GM18909 (cell line): ENCODE measurements around the gene ATOH8.
"Not testable (repeated sequence)": the region's sequence is repeated elsewhere in the genome, so short reads cannot be mapped to it uniquely, and the experiment has no call there.

Experiments used
- ATAC-seq: cut with Tn5 transposase; IDR thresholded peaks from one replicate; pipeline ENCODE4 v1.9.1; 2021; ENCODE audit warnings: mild to moderate bottlenecking; ENCODE audit not compliant: unreplicated experiment, poor library complexity

ATOH8 gene

DNA sequence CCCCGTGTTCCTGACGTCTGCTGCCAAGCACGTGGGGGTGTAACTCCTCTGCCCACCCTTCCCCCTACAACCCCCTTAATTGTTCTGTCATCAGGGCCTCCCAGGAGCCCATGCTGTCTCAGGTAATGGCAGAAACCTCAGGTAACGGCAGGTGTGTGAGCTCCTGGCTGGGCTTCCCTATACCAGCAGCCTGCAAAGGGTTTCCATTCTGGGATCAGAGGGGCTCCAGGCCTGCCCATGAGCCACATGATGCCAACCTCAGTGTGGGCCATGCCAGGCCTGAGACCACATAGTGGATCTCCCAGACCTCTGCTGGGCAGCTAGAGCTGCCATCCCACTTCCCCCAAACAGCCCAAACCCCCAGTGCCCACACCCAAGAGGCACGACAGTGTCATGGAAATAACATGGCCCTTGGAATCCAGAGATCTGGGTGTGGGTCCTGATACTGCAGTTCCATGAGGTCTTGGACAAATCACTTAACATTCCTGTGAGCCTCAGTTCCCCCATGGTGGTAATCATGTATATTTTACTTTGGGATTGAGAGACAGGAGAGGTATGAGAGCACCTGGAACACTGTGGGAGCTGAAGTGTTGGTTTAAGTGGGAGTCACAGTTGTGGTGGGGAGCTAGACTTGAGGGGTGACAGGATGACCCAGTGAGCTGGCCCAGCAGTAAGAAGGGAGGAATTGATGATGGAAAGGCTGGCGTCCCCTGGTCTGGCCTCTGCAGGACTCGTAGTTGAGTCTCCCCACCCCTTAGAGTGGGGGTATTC, 59.6 kb downstream of the ATOH8 start:
- ATAC-seq = no peak

DNA sequence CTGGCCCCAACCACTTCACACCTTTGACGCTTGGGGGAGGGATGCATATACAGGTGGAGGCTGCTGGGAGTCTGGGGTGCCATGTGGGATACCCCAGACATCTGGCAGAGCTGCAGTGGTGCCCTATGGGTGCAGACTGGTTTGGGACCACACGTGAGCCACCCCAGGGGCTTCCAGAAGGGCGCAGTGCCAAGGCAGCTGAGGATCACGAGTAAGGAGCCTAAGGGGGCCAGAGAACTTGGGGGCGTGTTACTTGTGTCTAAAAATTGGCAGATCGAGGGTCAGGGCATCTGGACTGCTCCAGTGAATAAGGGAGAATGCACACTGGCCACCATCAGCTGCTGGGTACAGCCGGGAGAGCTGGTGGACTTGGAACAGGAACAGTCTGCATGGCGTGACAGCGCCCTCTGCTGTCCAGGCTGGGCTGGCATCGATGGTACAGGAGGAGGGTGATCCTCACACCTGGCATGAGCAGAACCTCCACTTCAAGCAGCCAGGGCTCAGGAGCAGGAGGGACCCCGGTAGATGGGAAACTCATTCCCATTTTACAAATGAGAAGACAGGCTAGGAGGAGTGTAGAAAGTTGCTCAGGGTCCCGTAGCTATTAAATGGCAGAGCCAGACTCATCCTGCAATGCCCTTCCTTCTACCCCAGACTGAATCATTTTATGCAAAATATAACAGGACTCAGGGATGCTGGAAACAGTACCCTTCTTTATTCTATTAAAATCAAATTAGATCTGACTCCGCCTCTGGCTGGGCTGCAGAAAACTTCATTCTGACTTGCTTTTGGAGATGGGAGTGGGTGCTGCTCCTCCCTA, 60.4 kb downstream of the ATOH8 start:
- ATAC-seq = no peak

DNA sequence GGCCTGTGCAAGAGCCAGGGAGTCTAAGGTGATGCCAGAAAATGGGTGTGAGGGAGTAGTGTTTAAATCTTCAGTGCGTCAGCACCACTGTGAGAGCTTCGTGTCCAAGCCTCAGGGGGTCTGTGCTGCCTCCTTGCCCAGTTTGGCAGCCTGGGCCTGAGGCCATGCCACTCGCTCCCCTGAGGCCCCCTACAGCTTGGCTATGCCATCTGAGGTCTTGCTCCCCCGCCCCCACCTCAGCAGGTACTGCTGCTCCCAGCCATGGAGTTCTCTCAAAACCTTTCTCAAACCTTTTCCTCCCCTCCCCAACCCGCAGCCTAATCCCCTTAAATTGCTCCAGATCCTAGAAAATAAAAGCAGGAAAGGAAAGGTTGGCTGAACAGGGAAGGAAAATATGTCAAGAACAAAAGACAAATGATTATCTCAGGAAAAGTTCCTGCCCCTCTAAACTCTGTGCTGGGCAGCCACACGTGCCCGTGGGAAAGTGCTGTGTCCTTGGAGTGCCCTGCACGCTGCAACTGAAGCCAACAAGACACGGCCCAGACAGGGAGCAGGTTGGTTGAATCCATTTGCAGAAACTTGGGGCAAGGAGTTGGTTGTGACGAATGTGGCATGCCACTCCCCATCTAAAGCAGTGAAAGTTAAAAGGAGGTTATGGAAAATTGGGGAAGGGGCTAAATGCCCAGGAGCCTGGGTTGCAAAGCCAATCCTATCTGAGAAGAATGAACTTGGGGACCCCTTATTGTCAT, 61.2 kb downstream of the ATOH8 start:
- ATAC-seq = no peak

DNA sequence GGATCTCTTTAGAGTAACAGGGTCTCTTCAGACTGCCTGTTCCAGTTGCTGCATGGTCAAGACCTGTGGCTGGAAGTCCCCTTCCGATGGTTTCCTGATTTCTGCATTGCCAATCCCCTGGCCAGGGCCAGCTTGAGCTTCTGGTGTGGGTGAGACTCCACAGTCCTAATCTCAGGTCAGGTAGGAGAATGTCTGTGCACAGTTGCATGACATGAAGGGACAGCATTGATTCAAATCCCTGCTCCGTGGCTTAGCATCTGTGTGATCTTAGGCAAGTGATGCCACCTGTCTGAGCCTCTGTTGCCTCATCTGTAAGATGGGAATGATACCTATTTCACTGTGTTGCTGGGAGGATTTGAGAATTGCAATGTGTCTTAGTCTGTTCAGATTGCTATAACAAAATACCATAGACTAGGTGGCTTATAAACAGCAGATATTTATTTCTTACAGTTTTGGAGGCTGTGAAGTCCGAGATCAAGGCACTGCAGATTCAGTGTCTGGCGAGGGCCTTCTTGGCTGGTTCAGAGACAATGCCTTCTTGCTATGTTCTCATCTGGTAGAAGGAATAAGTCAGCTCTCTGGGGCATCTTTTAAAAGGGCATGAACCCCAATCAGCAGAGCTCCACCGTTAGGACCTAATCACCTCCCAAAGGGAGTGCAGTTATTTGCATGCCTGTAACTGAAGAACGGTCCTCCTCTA, 66.2 kb downstream of the ATOH8 start:
- ATAC-seq = no peak

DNA sequence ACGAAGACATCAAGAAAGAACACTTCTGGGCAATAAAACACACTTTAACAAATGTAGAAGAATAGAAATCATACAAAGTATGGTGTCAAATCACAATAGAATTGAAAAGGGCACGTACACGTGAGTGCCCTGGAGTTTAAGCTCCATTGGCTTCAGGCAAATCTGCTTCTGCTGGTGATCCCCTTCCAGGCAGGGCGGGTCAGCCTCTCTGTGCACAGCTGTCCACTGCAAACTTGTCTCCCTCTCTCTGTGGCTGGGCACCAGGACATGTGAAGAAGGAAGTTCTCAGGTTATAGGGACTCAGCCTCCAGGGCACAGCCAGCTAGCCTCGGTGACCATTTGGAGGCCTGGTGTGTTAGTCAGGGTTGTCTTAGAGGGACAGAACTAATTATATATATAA, 69.0 kb downstream of the ATOH8 start:
- no peak for ATAC-seq

DNA sequence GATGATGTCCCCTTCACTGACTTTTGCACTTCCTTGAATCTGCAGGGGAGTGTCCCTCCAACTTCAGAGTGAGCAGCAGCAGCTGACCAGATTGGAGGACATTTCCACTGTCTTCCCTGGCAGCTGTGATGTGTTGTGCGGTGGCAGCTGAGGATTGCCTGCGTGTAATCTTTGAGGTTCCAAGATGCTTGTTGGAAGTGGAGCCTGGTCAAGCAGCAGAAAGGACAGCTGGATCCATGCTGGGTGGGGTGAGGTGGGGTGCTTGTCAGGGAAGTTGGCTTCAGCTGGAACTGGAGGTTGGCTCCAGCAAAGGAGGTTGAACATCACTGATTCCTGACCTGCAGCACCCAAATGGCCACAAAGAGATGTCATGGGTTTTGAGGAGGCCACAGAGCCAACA, 70.2 kb downstream of the ATOH8 start:
- no peak for ATAC-seq

DNA sequence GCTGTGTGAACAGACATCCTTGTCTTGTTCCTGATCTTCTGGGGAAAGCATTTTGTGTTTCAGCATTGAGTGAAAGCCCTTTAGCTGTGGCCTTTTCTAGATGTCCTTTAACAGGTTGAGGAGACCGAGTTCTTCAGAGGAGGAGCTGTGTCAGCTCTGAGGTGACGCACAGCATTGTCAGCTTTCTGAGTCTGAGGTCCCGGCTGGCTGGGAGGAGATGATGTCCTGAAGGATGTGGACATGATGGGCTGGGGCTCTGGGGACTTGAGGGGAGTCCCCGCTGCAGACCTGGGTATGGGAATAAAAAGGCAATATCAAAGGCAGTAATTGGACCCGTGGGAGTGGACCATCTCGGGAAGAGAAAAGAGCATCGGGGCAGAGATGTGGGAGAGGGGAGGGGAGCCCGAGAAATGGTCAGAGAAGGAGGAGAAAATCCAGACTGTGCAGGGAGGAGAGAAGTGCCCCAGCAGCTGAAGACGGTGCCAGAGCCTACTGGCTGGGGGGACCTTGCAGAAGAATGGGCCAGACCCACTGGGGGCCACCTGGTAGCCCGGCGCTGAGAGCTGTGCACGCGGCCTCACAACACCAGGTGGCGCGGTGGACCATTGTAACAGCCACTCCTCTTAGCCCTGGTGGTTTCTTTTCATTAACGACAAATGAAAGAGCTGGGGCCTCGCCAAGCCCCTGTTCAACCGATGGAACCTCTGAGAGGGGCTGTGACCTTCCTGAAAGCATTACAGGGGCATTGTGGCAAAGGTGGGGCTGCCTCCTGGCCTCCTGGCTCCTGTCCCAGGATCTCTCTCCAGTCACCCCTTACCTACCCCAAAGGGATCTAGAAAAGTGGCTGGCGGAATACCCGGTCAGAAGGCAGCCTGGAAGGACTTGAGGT, 73.4 kb downstream of the ATOH8 start:
- peak; percentile 87 for ATAC-seq

DNA sequence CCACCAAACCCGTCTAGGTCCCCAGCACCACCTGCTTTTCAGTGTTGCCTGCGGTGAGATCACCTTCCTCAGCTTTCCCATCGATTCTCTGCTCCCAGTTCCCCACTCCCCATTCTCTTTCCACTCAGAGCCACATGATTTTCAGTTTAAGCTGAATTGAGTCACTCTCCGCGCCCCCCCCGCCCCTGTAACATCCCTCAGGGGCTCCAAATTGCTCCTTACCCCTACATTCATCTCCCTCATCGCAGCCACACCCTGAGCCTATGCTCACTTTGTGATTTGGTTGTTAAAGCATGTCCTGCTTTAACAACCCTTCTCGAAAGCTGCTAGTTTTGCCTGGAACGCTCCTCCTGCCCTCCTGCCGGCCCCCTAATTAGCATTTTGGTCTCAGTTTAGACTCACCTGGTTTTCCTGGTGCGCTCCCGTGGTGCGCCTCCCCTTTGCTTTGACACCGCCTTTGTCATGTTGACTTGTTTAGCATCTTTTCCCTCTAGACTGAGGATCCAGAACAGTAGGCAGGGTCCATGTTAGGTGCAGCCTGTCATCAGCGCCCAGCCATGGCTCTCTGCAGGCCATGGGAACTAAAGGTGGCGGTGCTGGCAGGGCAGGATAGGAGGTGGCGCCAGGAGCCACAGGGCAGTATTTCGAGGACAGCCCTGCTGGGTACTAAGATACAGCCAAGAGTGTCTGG, 74.2 kb downstream of the ATOH8 start:
- no peak for ATAC-seq

DNA sequence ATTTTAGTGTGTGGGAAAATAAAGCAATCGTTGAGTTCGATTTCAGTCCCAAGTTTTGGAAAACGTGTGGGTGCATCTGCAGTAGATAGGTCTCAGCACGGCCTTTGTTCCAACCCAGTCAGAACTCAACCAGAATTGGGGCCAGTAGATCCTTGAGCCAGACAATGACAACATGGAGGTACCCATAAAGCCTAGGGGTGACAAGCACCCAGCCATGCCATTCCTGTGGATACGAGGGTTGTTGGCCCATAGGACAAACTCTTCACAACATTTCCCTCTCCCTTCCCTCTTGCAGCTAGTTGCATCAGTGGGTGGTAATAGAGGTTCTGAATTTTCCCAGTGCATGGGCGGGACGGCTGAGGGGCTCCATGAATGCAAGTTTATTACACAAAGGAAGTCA, 74.9 kb downstream of the ATOH8 start:
- ATAC-seq = no peak

DNA sequence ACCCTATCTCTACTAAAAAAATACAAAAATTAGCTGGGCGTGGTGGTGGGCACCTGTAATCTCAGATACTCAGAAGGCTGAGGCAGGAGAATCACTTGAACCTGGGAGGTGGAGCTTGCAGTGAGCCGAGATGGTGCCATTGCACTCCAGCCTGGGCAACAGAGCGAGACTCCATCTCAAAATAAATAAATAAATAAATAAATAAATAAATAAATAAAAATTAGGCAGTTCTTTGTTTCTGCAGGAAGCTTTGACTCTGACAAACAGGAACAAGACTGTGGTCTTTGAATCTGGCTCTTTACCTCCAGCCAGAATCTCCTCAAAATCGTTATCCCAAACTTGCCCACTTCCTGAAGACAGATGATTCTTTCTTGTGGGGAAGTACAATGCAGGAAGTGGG, 75.6 kb downstream of the ATOH8 start:
- ATAC-seq = not testable (repeated sequence)

DNA sequence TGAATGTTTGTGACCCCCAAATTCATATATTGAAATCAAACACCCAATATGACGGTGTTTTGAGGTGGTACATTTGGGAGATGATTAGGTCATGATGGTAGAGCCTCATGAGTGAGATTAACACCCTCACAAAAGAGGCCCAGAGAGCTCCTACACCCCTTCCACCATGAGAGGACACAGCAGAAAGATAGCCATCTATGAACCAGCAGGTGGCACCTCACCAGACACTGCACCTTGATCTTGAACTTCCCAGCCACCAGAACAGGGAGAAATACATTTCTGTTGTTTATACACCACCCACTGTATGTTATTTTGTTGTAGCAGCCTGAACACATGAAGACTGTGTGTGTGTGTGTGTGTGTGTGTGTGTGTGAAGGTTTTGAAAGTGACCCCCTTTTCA, 76.9 kb downstream of the ATOH8 start:
- ATAC-seq = no peak

DNA sequence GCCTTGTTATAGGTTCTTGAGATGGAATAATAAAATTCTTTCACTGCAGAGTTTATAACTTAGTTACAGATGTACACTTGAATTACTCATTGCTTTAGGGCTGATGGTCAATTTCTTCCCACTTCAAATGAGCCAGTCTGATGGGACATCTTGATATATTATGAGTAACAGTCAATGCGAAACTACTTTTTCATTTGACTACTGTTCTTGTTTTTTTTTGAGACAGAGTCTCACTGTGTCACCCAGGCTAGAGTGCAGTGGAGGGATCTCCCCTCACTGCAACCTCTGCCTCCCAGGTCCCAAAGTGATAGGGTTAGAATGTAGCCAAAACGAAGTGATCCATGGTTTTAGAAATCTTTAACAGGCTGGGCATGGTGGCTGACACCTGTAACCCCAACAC, 77.9 kb downstream of the ATOH8 start:
- ATAC-seq = no peak

DNA sequence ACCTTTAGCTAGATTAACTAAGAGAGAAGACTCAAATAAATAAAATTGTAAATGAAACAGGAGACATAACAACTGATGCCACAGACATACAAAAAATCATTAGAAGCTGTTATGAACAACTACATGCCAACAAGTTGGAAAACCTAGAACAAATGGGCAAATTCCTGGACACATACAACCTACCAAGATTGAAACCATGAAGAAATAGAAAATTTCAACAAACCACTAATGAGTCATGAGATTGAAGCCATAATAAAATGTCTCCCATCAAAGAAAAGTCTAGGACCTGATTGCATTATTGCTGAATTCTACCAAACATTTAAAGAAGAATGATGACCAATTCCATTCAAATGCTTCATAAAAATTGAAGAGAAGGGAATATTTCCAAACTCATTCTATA, 80.7 kb downstream of the ATOH8 start:
- no peak for ATAC-seq
